ENCODE data around the gene SELENOV. TPM values are rescaled to one million over a fixed set of nuclear protein-coding genes. Genes with fewer than 3 reads are reported as not detected.

Gene SELENOV
- total RNA-seq, 1 experiment from 2014 or later: 0.80 TPM

- no peaks in the 10 kb centered on the region for H3K27me3 ChIP-seq (ENCODE audit: control insufficient read depth, insufficient read depth, low read length)
- DNase-seq (ENCODE audit: low read depth, low spot score): no peak
- no peaks in the 10 kb centered on the region for H3K4me1 ChIP-seq (ENCODE audit: control insufficient read depth, insufficient read depth, low read length)
- intact Hi-C loops (cut with micrococcal nuclease; ENCODE audit: unreplicated experiment) (no loop called here), in situ Hi-C loops (cut with HindIII; ENCODE audit: low pct_unique_long_range_greater_than_20kb, low sequenced_read_pairs) (no loop called here)
- POLR2A ChIA-PET: interaction anchor here (0.6 to 2.7 kb wide), 2 partner anchors 34 to 717 kb away, joined by 3 to 19 read pairs; partner anchors contain the start of gene RPS16
- no peak overlapping the region for H3K27ac ChIP-seq (ENCODE audit: low read length)
- no peak overlapping the region for H3K4me3 ChIP-seq (ENCODE audit: low read depth in 2 of 2, low read length in 2 of 2)
- no peak for ATAC-seq
- no peaks in the 10 kb centered on the region for H3K9me3 ChIP-seq (ENCODE audit: control insufficient read depth, insufficient read depth, low read depth, low read length)
- BruUV-seq (replicated peaks): no TSS peak
- CTCF ChIA-PET: interaction anchor here (0.5 to 2.1 kb wide), 7 partner anchors 15 to 640 kb away, joined by 3 to 9 read pairs (median 7); no protein-coding TSS in a partner anchor
- peaks cover 98% of the 10 kb centered on the region for H3K36me3 ChIP-seq (ENCODE audit: control insufficient read depth, insufficient read depth, low read length)
- TF ChIP-seq SIN3A (IDR thresholded peaks at IDR 0.05; ENCODE audit: borderline replicate concordance, insufficient read depth, low read depth, low read length) (no peak), POLR2AphosphoS5 (IDR thresholded peaks at IDR 0.05; ENCODE audit: low read depth, low read length) (no peak), TCF7L2 (IDR thresholded peaks at IDR 0.05; ENCODE audit: low read depth, low read length) (no peak), REST (IDR thresholded peaks at IDR 0.05; ENCODE audit: insufficient read depth in 1 of 2, low read depth in 2 of 2, low read length in 1 of 2) (no peak)
- TF ChIP-seq, protein P1, sequence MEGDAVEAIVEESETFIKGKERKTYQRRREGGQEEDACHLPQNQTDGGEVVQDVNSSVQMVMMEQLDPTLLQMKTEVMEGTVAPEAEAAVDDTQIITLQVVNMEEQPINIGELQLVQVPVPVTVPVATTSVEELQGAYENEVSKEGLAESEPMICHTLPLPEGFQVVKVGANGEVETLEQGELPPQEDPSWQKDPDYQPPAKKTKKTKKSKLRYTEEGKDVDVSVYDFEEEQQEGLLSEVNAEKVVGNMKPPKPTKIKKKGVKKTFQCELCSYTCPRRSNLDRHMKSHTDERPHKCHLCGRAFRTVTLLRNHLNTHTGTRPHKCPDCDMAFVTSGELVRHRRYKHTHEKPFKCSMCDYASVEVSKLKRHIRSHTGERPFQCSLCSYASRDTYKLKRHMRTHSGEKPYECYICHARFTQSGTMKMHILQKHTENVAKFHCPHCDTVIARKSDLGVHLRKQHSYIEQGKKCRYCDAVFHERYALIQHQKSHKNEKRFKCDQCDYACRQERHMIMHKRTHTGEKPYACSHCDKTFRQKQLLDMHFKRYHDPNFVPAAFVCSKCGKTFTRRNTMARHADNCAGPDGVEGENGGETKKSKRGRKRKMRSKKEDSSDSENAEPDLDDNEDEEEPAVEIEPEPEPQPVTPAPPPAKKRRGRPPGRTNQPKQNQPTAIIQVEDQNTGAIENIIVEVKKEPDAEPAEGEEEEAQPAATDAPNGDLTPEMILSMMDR (IDR thresholded peaks at IDR 0.05): no peak
Observed at GRCh38 chr19:39469567-39469966, 45.4 kb upstream of the SELENOV start.

DNA sequence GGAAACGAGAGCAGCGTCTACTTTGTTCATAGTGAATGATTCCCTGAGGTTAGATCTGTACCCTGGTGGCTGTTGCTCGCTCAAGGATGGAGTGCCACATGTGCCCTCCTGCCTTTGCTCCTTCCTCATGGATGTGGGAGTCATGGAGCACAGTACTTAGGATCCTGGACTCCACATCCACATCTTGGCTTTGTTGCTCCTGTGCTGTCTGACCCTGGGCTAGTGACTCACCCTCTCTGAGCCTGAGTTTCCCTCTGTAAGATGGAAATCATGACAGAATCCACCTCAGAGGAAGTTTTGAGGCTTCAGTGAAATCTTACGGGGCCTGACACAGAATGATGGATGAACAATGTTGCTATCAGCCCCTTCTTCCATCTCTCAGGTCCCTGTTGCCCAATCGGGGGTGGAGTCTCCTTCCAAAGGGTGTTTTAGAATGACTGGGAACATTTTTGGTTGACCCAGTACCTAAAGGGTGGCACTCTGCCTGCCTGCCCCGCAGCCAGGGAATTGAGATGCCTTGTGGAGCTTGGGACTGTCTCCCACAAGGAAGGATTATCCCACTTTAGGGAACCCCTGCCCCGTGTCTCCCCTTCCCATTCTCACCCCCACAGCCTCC is 44.1 kb upstream of the SELENOV start:
- Histone ChIP-seq H3K9me3 (ENCODE audit: control insufficient read depth, insufficient read depth, low read depth, low read length) (no peaks in the 10 kb centered on the region), H3K27me3 (ENCODE audit: control insufficient read depth, insufficient read depth, low read length) (no peaks in the 10 kb centered on the region), H3K4me3 (ENCODE audit: low read depth in 2 of 2, low read length in 2 of 2) (no peak overlapping the region), H3K27ac (ENCODE audit: low read length) (no peak overlapping the region), H3K36me3 (ENCODE audit: control insufficient read depth, insufficient read depth, low read length) (peaks cover 96% of the 10 kb centered on the region), H3K4me1 (ENCODE audit: control insufficient read depth, insufficient read depth, low read length) (no peaks in the 10 kb centered on the region)
- DNase-seq (ENCODE audit: low read depth, low spot score) (no peak), ATAC-seq (no peak)
- CTCF ChIA-PET: interaction anchor here (0.6 to 1.4 kb wide), 5 partner anchors 10 to 32 kb away, joined by 3 to 12 read pairs (median 4); no protein-coding TSS in a partner anchor
- TF ChIP-seq POLR2AphosphoS5 (IDR thresholded peaks at IDR 0.05; ENCODE audit: low read depth, low read length): no peak
- TF ChIP-seq, protein P1 (IDR thresholded peaks at IDR 0.05): no peak
- TF ChIP-seq TCF7L2 (IDR thresholded peaks at IDR 0.05; ENCODE audit: low read depth, low read length): no peak
- TF ChIP-seq SIN3A (IDR thresholded peaks at IDR 0.05; ENCODE audit: borderline replicate concordance, insufficient read depth, low read depth, low read length): no peak
- no peak for TF ChIP-seq REST (IDR thresholded peaks at IDR 0.05; ENCODE audit: insufficient read depth in 1 of 2, low read depth in 2 of 2, low read length in 1 of 2)
- POLR2A ChIA-PET: interaction anchor here (0.5 to 1.6 kb wide), 5 partner anchors 11 to 69 kb away, joined by 3 to 12 read pairs (median 5); partner anchors contain the start of gene RPS16
- in situ Hi-C loops (cut with HindIII; ENCODE audit: low pct_unique_long_range_greater_than_20kb, low sequenced_read_pairs): no loop called here
- intact Hi-C loops (cut with micrococcal nuclease; ENCODE audit: unreplicated experiment): no loop called here
- BruUV-seq (replicated peaks): no TSS peak
